ENCODE data around the gene ZNF579. TPM values are rescaled to one million over a fixed set of nuclear protein-coding genes. Genes with fewer than 3 reads are reported as not detected.

Gene ZNF579
- total and polyA plus RNA-seq, 2 of the 13 experiments (the other 11 are each of a cell fraction or from before 2014, with no cell fraction given), result 2.1 to 2.9 TPM

DNA sequence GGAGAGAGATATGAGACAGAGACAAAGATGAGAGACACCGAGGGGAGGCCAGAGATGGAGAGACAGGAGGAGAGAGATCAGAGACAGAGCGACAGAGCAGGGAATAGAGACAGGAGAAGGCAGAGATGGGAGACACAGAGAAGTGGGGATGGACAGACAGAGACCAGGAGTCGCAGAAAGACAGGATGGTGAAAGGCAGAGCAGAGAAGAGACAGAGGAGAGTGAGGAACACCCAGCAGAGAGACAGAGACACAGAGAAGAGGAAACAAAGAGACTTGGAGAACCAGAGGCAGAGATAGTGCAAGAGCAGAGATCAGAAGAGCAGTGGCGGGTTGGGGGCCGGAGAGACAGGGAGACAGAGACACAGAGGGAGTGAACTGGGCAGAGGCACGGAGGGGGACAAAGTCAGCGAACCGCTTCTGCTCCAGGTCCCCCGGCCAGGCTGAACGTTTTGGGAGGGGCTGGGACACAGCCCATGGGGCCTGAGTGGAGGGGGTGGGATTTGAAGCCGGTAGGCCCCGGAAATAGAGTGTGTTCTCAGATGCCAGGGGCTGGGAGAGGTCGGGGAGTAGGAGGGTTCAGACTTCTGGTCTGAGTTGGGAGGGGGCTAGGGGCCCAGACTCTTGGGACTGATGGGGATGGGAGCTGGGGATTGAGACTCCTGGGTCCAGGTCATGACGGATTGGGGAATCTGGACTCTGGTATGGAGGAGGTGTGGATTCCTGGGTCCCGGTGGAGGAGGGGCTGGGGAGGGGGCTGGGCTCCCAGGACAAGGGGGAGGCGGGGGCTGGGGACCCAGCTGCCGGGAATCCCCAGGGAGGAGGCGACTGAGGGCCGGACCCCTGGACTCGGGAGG is 654 bp downstream of the ZNF579 start:
- H3K36me3 ChIP-seq (replicated peaks in 1 of 2; ENCODE audit: control insufficient read depth in 1 of 2, insufficient read depth in 2 of 2, low read length in 2 of 2), result 0 out of 5 replicates have a peak, but pooled peaks cover 0 to 8% of the 10 kb centered on the region in 2 experiments
- no peaks in the 10 kb centered on the region for H3K9me3 ChIP-seq (ENCODE audit: low read length)
- in situ Hi-C loops (cut with HindIII; ENCODE audit: extremely low pct_ligation_motif_present, low pct_unique_long_range_greater_than_20kb), result no loop called here
- H3K4me1 ChIP-seq (ENCODE audit: insufficient read depth, low read length), result peaks cover 37% of the 10 kb centered on the region
- intact Hi-C loops (cut with micrococcal nuclease; ENCODE audit: unreplicated experiment), result loop anchor here (2.0 to 10.0 kb wide), 4 partner anchors 19 to 65 kb away; partner anchors contain the start of gene FIZ1
- no peak for FAIRE-seq
- WGBS (ENCODE audit: low lambda C conversion rate), result 8% methylated on average over 15 of the region's 20 CpGs
- peak overlapping the region; percentile 88 to 97 (median 95) for H3K4me3 ChIP-seq (replicated peaks in 1 of 3; ENCODE audit: insufficient read depth in 1 of 3, low read depth in 2 of 3, low read length in 3 of 3)
- no peaks in the 10 kb centered on the region for H4K20me1 ChIP-seq (ENCODE audit: insufficient read depth, low read length)
- H3K4me2 ChIP-seq (ENCODE audit: low read depth, low read length), result peak overlapping the region; percentile 93
- POLR2A ChIA-PET, result interaction anchor here (1.0 to 2.6 kb wide), 3 partner anchors 19 to 32 kb away, joined by 3 to 45 read pairs (median 11); partner anchors contain the start of genes FIZ1 and ZNF524
- no peak overlapping the region for H2AFZ ChIP-seq (ENCODE audit: low read length)
- DNase-seq (ENCODE audit: low spot score), result peak; percentile 16
- BruUV-seq (replicated peaks), result no TSS peak
- H3K79me2 ChIP-seq (ENCODE audit: insufficient read depth, low read length), result peaks cover 9% of the 10 kb centered on the region
- no peaks in the 10 kb centered on the region for H3K27me3 ChIP-seq (ENCODE audit: control insufficient read depth in 1 of 2, insufficient read depth in 2 of 2, low read length in 2 of 2)
- CTCF ChIA-PET (ENCODE audit: low intra/inter-chr PET ratio, low total read pairs), result no interaction called here
- peak; percentile 36 for ATAC-seq
- peak overlapping the region; percentile 79 for H3K27ac ChIP-seq (ENCODE audit: extremely low read length, insufficient read depth, low read length)
- peak overlapping the region; percentile 85 for H3K9ac ChIP-seq (ENCODE audit: insufficient read depth, low read depth, low read length)
- TF ChIP-seq, protein P1, sequence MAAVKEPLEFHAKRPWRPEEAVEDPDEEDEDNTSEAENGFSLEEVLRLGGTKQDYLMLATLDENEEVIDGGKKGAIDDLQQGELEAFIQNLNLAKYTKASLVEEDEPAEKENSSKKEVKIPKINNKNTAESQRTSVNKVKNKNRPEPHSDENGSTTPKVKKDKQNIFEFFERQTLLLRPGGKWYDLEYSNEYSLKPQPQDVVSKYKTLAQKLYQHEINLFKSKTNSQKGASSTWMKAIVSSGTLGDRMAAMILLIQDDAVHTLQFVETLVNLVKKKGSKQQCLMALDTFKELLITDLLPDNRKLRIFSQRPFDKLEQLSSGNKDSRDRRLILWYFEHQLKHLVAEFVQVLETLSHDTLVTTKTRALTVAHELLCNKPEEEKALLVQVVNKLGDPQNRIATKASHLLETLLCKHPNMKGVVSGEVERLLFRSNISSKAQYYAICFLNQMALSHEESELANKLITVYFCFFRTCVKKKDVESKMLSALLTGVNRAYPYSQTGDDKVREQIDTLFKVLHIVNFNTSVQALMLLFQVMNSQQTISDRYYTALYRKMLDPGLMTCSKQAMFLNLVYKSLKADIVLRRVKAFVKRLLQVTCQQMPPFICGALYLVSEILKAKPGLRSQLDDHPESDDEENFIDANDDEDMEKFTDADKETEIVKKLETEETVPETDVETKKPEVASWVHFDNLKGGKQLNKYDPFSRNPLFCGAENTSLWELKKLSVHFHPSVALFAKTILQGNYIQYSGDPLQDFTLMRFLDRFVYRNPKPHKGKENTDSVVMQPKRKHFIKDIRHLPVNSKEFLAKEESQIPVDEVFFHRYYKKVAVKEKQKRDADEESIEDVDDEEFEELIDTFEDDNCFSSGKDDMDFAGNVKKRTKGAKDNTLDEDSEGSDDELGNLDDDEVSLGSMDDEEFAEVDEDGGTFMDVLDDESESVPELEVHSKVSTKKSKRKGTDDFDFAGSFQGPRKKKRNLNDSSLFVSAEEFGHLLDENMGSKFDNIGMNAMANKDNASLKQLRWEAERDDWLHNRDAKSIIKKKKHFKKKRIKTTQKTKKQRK (IDR thresholded peaks at IDR 0.05; ENCODE audit: low read length), result no peak
- TF ChIP-seq ZNF263 (CRISPR knock-in tag; IDR thresholded peaks at IDR 0.05) (no peak), TGIF2 (CRISPR knock-in tag; IDR thresholded peaks at IDR 0.05) (peak; percentile 18; the same call in 1 of the 2 replicates), KMT2A (CRISPR knock-in tag; IDR thresholded peaks at IDR 0.05) (0 out of 2 replicates have a peak, but pooled peaks have one; percentile 18), KMT2B (CRISPR knock-in tag; IDR thresholded peaks at IDR 0.05) (0 out of 2 replicates have a peak, but pooled peaks have one; percentile 26), TEAD3 (CRISPR knock-in tag; optimal IDR thresholded peaks at IDR 0.05; ENCODE audit: borderline replicate concordance) (peak; percentile 16), POLR2A (IDR thresholded peaks at IDR 0.05; ENCODE audit: insufficient read depth in 1 of 2, low read depth in 2 of 2, low read length in 2 of 2) (peak in 1 of 2 experiments; percentile 28; a peak in 2 of 4 replicates), ZNF430 (CRISPR knock-in tag; IDR thresholded peaks at IDR 0.05) (0 out of 2 replicates have a peak, but pooled peaks have one; percentile 24), BRD4 (CRISPR knock-in tag; IDR thresholded peaks at IDR 0.05) (0 out of 2 replicates have a peak, but pooled peaks have one; percentile 1), SAP130 (CRISPR knock-in tag; IDR thresholded peaks at IDR 0.05; ENCODE audit: low read depth) (peak; percentile 50; the same call in 1 of the 2 replicates), GABPA (IDR thresholded peaks at IDR 0.05; ENCODE audit: low read depth, low read length) (no peak), GABPA (CRISPR knock-in tag; IDR thresholded peaks at IDR 0.05; ENCODE audit: low read depth) (peak; percentile 30), ZFP1 (CRISPR knock-in tag; IDR thresholded peaks at IDR 0.05) (no peak), ZNF12 (CRISPR knock-in tag; IDR thresholded peaks at IDR 0.05) (no peak), FOXK2 (IDR thresholded peaks at IDR 0.05) (0 out of 2 replicates have a peak, but pooled peaks have one; percentile 6)
- TF ChIP-seq, protein P2, sequence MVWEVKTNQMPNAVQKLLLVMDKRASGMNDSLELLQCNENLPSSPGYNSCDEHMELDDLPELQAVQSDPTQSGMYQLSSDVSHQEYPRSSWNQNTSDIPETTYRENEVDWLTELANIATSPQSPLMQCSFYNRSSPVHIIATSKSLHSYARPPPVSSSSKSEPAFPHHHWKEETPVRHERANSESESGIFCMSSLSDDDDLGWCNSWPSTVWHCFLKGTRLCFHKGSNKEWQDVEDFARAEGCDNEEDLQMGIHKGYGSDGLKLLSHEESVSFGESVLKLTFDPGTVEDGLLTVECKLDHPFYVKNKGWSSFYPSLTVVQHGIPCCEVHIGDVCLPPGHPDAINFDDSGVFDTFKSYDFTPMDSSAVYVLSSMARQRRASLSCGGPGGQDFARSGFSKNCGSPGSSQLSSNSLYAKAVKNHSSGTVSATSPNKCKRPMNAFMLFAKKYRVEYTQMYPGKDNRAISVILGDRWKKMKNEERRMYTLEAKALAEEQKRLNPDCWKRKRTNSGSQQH (CRISPR knock-in tag; IDR thresholded peaks at IDR 0.05; ENCODE audit: low read depth), result 0 out of 2 replicates have a peak, but pooled peaks have one; percentile 18
- TF ChIP-seq, protein P3, sequence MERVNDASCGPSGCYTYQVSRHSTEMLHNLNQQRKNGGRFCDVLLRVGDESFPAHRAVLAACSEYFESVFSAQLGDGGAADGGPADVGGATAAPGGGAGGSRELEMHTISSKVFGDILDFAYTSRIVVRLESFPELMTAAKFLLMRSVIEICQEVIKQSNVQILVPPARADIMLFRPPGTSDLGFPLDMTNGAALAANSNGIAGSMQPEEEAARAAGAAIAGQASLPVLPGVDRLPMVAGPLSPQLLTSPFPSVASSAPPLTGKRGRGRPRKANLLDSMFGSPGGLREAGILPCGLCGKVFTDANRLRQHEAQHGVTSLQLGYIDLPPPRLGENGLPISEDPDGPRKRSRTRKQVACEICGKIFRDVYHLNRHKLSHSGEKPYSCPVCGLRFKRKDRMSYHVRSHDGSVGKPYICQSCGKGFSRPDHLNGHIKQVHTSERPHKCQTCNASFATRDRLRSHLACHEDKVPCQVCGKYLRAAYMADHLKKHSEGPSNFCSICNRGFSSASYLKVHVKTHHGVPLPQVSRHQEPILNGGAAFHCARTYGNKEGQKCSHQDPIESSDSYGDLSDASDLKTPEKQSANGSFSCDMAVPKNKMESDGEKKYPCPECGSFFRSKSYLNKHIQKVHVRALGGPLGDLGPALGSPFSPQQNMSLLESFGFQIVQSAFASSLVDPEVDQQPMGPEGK (CRISPR knock-in tag; IDR thresholded peaks at IDR 0.05), result peak; percentile 46; the same call in 1 of the 2 replicates
- TF ChIP-seq, protein P4, sequence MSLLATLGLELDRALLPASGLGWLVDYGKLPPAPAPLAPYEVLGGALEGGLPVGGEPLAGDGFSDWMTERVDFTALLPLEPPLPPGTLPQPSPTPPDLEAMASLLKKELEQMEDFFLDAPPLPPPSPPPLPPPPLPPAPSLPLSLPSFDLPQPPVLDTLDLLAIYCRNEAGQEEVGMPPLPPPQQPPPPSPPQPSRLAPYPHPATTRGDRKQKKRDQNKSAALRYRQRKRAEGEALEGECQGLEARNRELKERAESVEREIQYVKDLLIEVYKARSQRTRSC (CRISPR knock-in tag; IDR thresholded peaks at IDR 0.05; ENCODE audit: low read depth), result no peak
